ENCODE measurements around the gene AKR1C4.

Gene AKR1C4

GRCh38 chr10:5183923-5184322 is 12.7 kb upstream of the AKR1C4 start:
- no peak for DNase-seq (ENCODE audit: low read depth)
- TF ChIP-seq, protein P1, sequence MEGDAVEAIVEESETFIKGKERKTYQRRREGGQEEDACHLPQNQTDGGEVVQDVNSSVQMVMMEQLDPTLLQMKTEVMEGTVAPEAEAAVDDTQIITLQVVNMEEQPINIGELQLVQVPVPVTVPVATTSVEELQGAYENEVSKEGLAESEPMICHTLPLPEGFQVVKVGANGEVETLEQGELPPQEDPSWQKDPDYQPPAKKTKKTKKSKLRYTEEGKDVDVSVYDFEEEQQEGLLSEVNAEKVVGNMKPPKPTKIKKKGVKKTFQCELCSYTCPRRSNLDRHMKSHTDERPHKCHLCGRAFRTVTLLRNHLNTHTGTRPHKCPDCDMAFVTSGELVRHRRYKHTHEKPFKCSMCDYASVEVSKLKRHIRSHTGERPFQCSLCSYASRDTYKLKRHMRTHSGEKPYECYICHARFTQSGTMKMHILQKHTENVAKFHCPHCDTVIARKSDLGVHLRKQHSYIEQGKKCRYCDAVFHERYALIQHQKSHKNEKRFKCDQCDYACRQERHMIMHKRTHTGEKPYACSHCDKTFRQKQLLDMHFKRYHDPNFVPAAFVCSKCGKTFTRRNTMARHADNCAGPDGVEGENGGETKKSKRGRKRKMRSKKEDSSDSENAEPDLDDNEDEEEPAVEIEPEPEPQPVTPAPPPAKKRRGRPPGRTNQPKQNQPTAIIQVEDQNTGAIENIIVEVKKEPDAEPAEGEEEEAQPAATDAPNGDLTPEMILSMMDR (conservative IDR thresholded peaks at IDR 0.05; ENCODE audit: control insufficient read depth, insufficient read depth, low read depth, low read length): no peak
- H3K4me3 ChIP-seq (ENCODE audit: control insufficient read depth, low read depth, low read length): no peak overlapping the region

DNA sequence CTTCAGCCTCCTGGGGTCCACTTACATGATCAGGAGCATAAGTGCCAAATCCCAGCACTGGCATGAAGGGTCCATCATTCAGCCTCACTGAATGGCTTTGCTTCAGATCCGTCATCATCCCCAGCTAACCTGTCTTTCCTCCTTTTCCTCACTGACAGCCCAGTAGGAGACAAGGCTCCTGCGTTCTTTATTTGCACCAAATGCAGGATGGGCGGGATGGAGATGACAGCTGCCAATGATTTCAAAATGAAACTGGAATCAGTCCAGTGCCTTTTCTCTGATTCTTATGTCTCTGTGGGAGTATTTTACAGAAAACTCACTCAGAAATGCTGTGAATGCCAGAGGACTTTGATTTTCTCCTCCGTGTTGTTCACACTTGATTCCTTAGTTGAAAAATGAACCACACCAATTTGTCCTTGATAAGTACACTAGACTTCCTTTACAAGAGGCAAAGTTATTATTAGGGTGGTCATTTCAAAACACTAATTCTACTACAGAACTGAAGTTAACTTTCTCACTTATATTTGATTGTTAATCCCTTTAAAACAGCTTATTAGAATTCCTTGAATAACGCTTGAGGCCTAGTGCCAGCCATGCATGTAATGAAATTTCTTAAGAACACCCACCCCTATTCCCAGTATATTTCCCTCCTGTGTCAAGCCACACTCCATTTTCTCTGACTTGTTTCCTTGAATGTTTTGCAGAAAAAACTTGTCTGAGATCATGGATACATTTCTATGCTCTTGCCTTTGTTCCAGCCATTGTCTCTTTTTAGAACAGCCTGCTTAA is 11.5 kb upstream of the AKR1C4 start, which contains the start of gene AKR1C8:
TSS of gene AKR1C8 (minus strand) at position 164 of the 789 bp plus-strand sequence. CDS start at position 118, 46 bp downstream.
- DNase-seq (ENCODE audit: low read depth): no peak
- H3K4me3 ChIP-seq (ENCODE audit: control insufficient read depth, low read depth, low read length): no peak within 1 kb of the TSS
- TF ChIP-seq, protein P1 (conservative IDR thresholded peaks at IDR 0.05; ENCODE audit: control insufficient read depth, insufficient read depth, low read depth, low read length): no peak

DNA sequence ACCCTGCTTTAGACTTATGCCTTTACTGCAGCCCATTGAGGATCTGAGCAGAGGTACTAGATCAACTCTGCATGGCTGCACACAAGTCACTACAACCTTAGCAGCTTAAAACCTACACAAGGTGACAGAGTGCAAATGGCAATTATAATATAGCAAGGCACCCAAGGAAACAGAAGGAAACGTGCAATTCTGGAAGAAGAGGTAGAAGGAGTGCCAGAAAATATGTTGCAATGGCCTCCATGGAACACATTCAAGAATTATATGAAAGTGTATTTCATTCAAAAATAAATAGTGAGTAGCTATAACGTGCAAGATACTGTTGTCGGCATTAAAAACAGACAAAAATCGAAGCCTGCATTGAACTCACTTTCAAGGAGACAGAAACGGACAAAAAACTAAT is 8.8 kb upstream of the AKR1C4 start:
- TF ChIP-seq, protein P1 (conservative IDR thresholded peaks at IDR 0.05; ENCODE audit: control insufficient read depth, insufficient read depth, low read depth, low read length): no peak
- no peak for DNase-seq (ENCODE audit: low read depth)
- no peak overlapping the region for H3K4me3 ChIP-seq (ENCODE audit: control insufficient read depth, low read depth, low read length)

DNA sequence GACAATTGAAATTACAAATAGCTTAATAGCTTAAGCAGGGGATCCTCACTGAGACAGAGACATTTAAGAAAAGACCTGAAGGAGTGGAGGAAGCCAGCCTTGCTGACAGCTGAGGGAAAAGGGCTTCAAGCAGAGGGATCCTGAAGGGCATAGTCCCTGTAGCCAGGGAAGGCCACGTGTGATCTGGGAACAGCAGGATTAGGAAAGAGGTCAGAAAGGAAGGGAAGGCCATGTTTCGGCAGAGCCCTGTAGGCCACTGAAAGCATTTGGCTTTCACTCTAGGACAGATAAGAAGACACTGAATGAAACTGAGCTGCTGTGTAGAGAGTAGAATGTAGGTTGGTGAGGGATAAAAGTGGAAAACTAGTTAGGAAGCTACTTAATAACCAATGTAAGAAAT is 8.3 kb upstream of the AKR1C4 start:
- no peak for DNase-seq (ENCODE audit: low read depth)

DNA sequence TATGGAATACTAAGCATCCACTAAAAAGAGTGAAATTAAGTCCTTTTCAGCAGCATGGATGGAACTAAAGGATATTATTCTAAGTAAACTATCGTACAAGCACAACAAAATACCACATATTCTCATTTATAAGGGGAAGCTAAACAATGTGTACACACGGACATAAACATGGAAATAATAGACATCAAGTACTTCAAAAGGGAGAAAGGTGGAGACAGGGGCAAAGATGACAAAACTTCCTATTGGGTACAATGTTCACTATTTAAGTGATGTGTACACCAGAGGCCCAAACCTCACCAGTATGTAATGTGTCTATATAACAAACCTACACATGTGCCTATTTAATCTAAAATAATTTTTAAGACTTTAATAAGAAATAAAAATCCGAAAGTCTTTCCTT is 2.2 kb upstream of the AKR1C4 start:
- H3K4me3 ChIP-seq (ENCODE audit: control insufficient read depth, low read depth, low read length): no peak overlapping the region
- TF ChIP-seq, protein P1 (conservative IDR thresholded peaks at IDR 0.05; ENCODE audit: control insufficient read depth, insufficient read depth, low read depth, low read length): no peak
- DNase-seq (ENCODE audit: low read depth): no peak

More for the DNA sequence above, 8.3 kb upstream of the AKR1C4 start:
- TF ChIP-seq, protein P1 (conservative IDR thresholded peaks at IDR 0.05; ENCODE audit: control insufficient read depth, insufficient read depth, low read depth, low read length): no peak
- no peak overlapping the region for H3K4me3 ChIP-seq (ENCODE audit: control insufficient read depth, low read depth, low read length)

- TF ChIP-seq, protein P1 (conservative IDR thresholded peaks at IDR 0.05; ENCODE audit: control insufficient read depth, insufficient read depth, low read depth, low read length): no peak
- H3K4me3 ChIP-seq (ENCODE audit: control insufficient read depth, low read depth, low read length): no peak overlapping the region
- DNase-seq (ENCODE audit: low read depth): no peak
Measured at GRCh38 chr10:5195727-5196374, 786 bp upstream of the AKR1C4 start.

All from fibroblast of mammary gland (primary cell).